HAP-1 (cell line): ENCODE results near the gene TBX21.
"Not testable (repeated sequence)": the region's sequence is repeated elsewhere in the genome, so short reads cannot be mapped to it uniquely, and the experiment has no call there.

Source experiments
- DNase-seq, 2 experiments: peaks; one replicate each; pipeline ENCODE4 v3.0.0-alpha.2; 2016 to 2020; ENCODE audit warnings: low spot score in 2 of 2
- H3K27me3 ChIP-seq: fragments of 250-450 bp; sonication (Bioruptor Pico); 2 replicates; pipeline ENCODE4 v1.5.1; 2020; ENCODE audit warnings: low read depth, mild to moderate bottlenecking, moderate library complexity
- H3K36me3 ChIP-seq: fragments of 250-450 bp; sonication (Bioruptor Pico); replicated peaks from 2 replicates; pipeline ENCODE4 v1.5.1; 2020; ENCODE audit warnings: mild to moderate bottlenecking
- H3K4me1 ChIP-seq: fragments of 250-450 bp; sonication (Bioruptor Pico); 2 replicates; pipeline ENCODE4 v1.5.1; 2020; ENCODE audit warnings: mild to moderate bottlenecking
- H3K4me3 ChIP-seq: fragments of 250-450 bp; sonication (Bioruptor Pico); 2 replicates; pipeline ENCODE4 v1.5.1; 2020; ENCODE audit warnings: mild to moderate bottlenecking, moderate library complexity
- H3K9me3 ChIP-seq: fragments of 250-450 bp; sonication (Bioruptor Pico); 2 replicates; pipeline ENCODE4 v1.5.1; 2020; ENCODE audit warnings: mild to moderate bottlenecking, moderate library complexity
- in situ Hi-C: fragments of 300-500 bp; cut with MboI; formaldehyde crosslinking; loops from 3 replicates; pipeline ENCODE4 v1.14.3; 2020; ENCODE audit warnings: low sequenced_read_pairs, inconsistent platforms, mixed read lengths

TBX21 gene

DNA sequence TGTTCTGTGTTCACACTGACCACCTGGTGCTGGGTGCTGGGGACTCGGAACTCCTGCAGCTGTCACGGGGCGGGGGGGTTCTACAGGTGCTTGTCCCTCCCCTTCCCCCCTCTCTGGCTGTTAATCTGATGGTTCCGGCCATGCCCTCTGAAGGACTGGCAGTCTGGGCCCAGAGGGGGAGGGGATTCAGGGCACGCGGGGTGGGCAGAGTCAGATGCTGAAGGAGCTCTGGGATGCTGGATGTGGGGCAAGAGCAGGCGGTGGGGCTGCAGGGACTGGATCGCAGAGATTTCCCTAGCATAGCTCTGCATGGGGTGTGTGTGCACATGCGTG is 5.4 kb upstream of the TBX21 start:
- no peaks in the 10 kb centered on the region for H3K4me1 ChIP-seq
- H3K27me3 ChIP-seq = peaks cover 14% of the 10 kb centered on the region
- no peaks in the 10 kb centered on the region for H3K36me3 ChIP-seq
- no peak for DNase-seq
- in situ Hi-C loops = no loop called here
- H3K9me3 ChIP-seq = no peaks in the 10 kb centered on the region
- no peak overlapping the region for H3K4me3 ChIP-seq

DNA sequence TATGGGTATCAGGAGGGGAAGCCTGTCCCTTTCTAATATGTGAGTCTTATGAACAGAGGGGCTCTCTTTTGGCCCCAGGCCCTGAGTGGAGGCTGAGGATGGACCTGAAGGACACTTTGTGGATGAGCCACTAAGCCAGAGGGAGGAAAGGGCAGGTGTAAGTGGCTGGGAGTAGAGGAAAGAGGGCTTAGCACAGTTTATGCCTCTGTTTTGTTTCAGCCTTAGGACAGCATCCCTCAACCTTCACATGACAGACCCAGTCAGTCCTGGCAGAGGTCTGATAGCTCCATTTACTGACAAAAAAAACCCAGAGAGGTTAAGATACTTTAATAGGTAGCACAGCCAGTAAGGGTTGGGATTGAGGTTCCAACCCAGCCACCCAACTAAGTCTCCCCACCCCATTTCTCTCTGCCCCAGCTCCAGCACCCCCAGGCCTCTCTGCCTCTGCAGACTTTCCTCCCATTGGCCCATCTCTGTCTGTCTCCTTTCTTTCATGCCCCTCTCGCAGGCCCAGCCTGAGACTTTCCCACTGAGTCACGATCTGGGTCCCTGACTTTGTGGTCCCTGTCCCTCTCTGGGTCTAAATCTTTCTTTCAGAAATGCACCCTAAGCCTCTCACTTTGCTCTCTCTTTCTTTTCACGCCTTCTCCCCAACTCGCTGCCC is 4.7 kb upstream of the TBX21 start:
- Histone ChIP-seq H3K4me3 (no peak overlapping the region), H3K27me3 (peaks cover 21% of the 10 kb centered on the region), H3K4me1 (no peaks in the 10 kb centered on the region), H3K9me3 (no peaks in the 10 kb centered on the region), H3K36me3 (no peaks in the 10 kb centered on the region)
- no peak for DNase-seq
- in situ Hi-C loops = no loop called here

- H3K27me3 ChIP-seq = peaks cover 32% of the 10 kb centered on the region
- DNase-seq = no peak
- no peaks in the 10 kb centered on the region for H3K36me3 ChIP-seq
- no peak overlapping the region for H3K4me3 ChIP-seq
- in situ Hi-C loops = no loop called here
- H3K9me3 ChIP-seq = no peaks in the 10 kb centered on the region
- no peaks in the 10 kb centered on the region for H3K4me1 ChIP-seq
Measured at GRCh38 chr17:47729476-47729875, 3.6 kb upstream of the TBX21 start.

DNA sequence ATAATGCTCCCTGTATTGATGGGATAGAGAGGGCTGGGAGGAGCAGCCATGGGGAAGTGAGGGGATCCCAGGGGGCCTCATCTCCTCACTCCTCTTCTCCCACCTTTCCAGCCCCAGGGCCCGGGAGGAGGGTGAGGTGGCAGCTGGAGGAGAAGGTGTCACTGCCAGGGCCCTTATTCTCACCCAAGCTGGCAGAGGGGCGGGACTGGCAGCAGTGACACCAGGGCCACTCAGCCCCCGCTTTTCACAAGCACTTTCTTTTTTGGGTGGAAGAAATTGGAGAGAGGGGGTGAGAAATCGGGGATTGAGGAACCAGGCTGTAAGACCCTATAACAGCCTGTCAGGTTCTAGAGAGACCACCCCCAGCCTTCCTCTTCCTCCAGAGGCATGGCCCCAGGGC is 2.4 kb upstream of the TBX21 start:
- H3K36me3 ChIP-seq = no peaks in the 10 kb centered on the region
- H3K27me3 ChIP-seq = peaks cover 32% of the 10 kb centered on the region
- in situ Hi-C loops = no loop called here
- DNase-seq = no peak
- H3K4me1 ChIP-seq = no peaks in the 10 kb centered on the region
- no peak overlapping the region for H3K4me3 ChIP-seq
- H3K9me3 ChIP-seq = no peaks in the 10 kb centered on the region

GRCh38 chr17:47731396-47731795 is 1.6 kb upstream of the TBX21 start:
- no peaks in the 10 kb centered on the region for H3K36me3 ChIP-seq
- in situ Hi-C loops = no loop called here
- H3K9me3 ChIP-seq = no peaks in the 10 kb centered on the region
- no peak overlapping the region for H3K4me3 ChIP-seq
- no peak for DNase-seq
- H3K27me3 ChIP-seq = peaks cover 32% of the 10 kb centered on the region
- no peaks in the 10 kb centered on the region for H3K4me1 ChIP-seq

DNA sequence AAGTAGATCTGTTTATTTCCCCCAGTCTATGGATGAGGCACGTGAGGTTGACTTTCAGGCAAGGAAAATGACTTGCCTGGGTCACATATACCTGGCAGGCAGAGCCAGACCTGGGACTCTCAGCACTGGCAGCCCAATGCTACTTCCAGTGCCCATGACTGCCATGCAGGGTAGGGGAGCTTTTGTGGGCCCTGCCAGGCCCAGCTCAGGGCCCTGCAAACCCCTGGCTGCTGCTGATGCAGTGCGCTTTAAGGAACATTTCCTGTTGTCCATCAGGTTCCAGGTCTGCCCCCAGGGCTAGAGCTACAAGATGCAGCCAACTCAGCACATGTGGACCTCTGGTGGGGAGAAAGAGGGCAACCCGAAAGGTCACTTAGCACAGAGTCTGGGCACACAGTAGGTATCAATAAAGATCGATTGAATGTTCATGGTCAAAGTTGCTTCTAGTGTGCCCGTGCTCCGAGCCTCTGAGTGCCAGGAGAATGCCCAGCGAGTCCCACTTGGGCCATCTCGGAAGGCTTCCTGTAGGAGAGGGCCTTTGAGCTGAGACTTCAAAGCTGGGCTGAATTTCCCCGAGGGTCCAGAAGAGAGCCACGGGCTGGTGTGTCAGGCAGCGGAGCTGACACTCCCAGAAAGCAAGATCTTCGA is 513 bp upstream of the TBX21 start:
- peaks cover 32% of the 10 kb centered on the region for H3K27me3 ChIP-seq
- H3K4me3 ChIP-seq = peak overlapping the region; percentile 27
- DNase-seq = no peak
- no peaks in the 10 kb centered on the region for H3K36me3 ChIP-seq
- no peaks in the 10 kb centered on the region for H3K4me1 ChIP-seq
- no peaks in the 10 kb centered on the region for H3K9me3 ChIP-seq
- in situ Hi-C loops = no loop called here

GRCh38 chr17:47733674-47734410 is 806 bp downstream of the TBX21 start:
- H3K36me3 ChIP-seq = no peaks in the 10 kb centered on the region
- peak in 1 of 2 experiments; percentile 10 for DNase-seq
- H3K4me3 ChIP-seq = peak overlapping the region; percentile 11
- in situ Hi-C loops = no loop called here
- H3K27me3 ChIP-seq = peaks cover 32% of the 10 kb centered on the region
- H3K4me1 ChIP-seq = no peaks in the 10 kb centered on the region
- H3K9me3 ChIP-seq = no peaks in the 10 kb centered on the region

DNA sequence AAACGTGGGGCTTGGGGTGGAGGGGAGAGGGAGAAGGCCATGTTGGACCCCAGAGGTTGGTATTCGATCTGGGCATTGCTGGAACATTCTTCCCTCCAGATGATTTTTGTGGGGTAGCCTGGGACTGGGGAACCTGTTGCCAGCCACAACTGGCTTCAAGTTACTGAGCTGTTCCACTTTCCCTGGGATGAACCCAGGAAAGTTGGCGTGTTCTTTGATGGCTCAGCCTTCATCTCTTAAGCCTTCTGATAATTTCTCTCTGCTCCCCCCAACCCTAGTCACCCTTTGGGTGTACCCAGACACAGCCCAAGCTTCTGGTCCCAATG is 2.1 kb downstream of the TBX21 start:
- Histone ChIP-seq H3K36me3 (no peaks in the 10 kb centered on the region), H3K4me3 (no peak overlapping the region), H3K4me1 (no peaks in the 10 kb centered on the region), H3K9me3 (no peaks in the 10 kb centered on the region), H3K27me3 (peaks cover 28% of the 10 kb centered on the region)
- in situ Hi-C loops = no loop called here
- no peak for DNase-seq

DNA sequence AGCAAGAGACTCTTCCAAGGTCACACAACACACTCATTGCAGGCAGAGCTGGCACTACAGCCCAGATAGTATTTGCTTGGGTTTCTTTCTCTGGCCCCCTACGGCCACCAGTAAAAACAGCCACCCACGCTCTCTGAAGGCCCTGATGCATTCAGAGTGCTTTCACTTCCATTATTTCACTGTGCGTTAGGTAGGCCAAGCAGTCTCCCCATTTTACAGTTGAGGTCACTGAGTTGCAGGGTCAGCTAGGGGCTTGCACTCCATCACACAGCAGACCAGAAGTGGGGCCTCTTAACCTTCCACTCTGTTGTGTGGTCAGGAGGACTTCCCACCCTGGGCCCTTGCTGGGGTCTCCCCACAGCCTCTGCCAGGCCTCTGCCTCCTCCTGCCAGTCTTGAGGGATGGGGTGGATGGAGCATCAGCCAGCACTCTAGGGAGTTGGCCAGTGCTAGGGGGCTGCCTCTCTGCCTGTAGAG is 2.5 kb downstream of the TBX21 start:
- Histone ChIP-seq H3K27me3 (peaks cover 28% of the 10 kb centered on the region), H3K4me1 (no peaks in the 10 kb centered on the region), H3K4me3 (no peak overlapping the region), H3K9me3 (no peaks in the 10 kb centered on the region), H3K36me3 (no peaks in the 10 kb centered on the region)
- DNase-seq = peak in 1 of 2 experiments; percentile 4
- in situ Hi-C loops = no loop called here

- no peaks in the 10 kb centered on the region for H3K9me3 ChIP-seq
- H3K4me3 ChIP-seq = no peak overlapping the region
- H3K4me1 ChIP-seq = no peaks in the 10 kb centered on the region
- peak in 1 of 2 experiments; percentile 6 for DNase-seq
- H3K27me3 ChIP-seq = peaks cover 23% of the 10 kb centered on the region
- in situ Hi-C loops = no loop called here
- no peaks in the 10 kb centered on the region for H3K36me3 ChIP-seq
Measured at GRCh38 chr17:47736501-47737495, 3.8 kb downstream of the TBX21 start.

- peaks cover 12% of the 10 kb centered on the region for H3K27me3 ChIP-seq
- in situ Hi-C loops = no loop called here
- H3K36me3 ChIP-seq = no peaks in the 10 kb centered on the region
- no peak overlapping the region for H3K4me3 ChIP-seq
- no peak for DNase-seq
- no peaks in the 10 kb centered on the region for H3K4me1 ChIP-seq
- no peaks in the 10 kb centered on the region for H3K9me3 ChIP-seq
Measured at GRCh38 chr17:47738178-47738577, 5.1 kb downstream of the TBX21 start.

DNA sequence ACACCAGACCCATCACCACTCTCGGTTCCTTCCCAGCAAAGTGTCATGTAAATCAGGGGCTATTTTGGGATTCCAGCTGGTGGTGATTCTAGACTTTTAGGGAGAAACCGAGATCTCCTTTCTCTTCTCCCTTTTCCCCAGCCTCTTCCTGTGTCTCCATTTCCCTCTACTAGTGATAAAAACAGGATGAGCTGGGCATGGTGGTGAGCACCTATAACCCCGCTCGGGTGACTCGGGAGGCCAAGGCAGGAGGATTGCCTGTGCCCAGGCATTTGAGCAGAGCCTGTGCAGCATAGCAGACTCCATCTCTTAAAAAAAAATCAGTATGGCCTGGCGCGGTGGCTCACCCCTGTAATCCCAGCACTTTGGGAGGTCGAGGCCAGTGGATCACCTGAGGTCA is 6.1 kb downstream of the TBX21 start:
- Histone ChIP-seq H3K27me3 (peaks cover 4% of the 10 kb centered on the region), H3K9me3 (no peaks in the 10 kb centered on the region), H3K36me3 (no peaks in the 10 kb centered on the region), H3K4me1 (no peaks in the 10 kb centered on the region), H3K4me3 (no peak overlapping the region)
- in situ Hi-C loops = no loop called here
- DNase-seq = no peak

- H3K4me3 ChIP-seq, DNase-seq, H3K9me3 ChIP-seq, H3K36me3 ChIP-seq, H3K4me1 ChIP-seq, H3K27me3 ChIP-seq, in situ Hi-C loops: not testable (repeated sequence)
Measured at GRCh38 chr17:47739945-47740344, 6.9 kb downstream of the TBX21 start.
